Renal pelvis (tissue), 12 donors: ENCODE measurements around the gene PHACTR2. TPM values are rescaled to one million over a fixed set of nuclear protein-coding genes. Genes with fewer than 3 reads are reported as not detected.
"Not testable (repeated sequence)": the region's sequence is repeated elsewhere in the genome, so short reads cannot be mapped to it uniquely, and the experiment has no call there.

Experiments used
- DNase-seq: peaks from one replicate; pipeline ENCODE4 v3.0.0-alpha.2; 2013
- long read RNA-seq, 16 experiments: transcript quantifications; one replicate each; lab custom pipeline, GENCODE V29; 2026
- polyA plus RNA-seq, 3 donors: library from polyadenylated mRNA; unstranded; fragments of 120-200 nt; gene quantifications; one replicate each; pipeline ENCODE4 v1.2.1, GENCODE V29; 2013; ENCODE audit not compliant: insufficient read length in 3 of 3

The PHACTR2 gene
- polyA plus RNA-seq: 10 to 100 TPM; 26.7 to 33.6 (median 32.3) TPM
- long read RNA-seq, donor 1, partial matches to known transcripts: 0 of 2 reads
- long read RNA-seq, donor 1, other reads (novel, unspliced or antisense): 0 of 2 reads
- long read RNA-seq, donor 2, full-length matches to known transcripts: 3 of 3 reads
- long read RNA-seq, donor 2, partial matches to known transcripts: 0 of 3 reads
- long read RNA-seq, donor 2, other reads (novel, unspliced or antisense): 0 of 3 reads
- long read RNA-seq, donor 3, full-length matches to known transcripts: 4 of 4 reads
- long read RNA-seq, donor 3, partial matches to known transcripts: 0 of 4 reads
- long read RNA-seq, donor 3, other reads (novel, unspliced or antisense): 0 of 4 reads
- long read RNA-seq, donor 4, full-length matches to known transcripts: 2 of 2 reads
- long read RNA-seq, donor 4, partial matches to known transcripts: 0 of 2 reads
- long read RNA-seq, donor 4, other reads (novel, unspliced or antisense): 0 of 2 reads
- long read RNA-seq, donor 5, partial matches to known transcripts: 0 of 1 reads
- long read RNA-seq, donor 5, other reads (novel, unspliced or antisense): 0 of 1 reads
- long read RNA-seq, donor 6, full-length matches to known transcripts: 6 of 6 reads
- long read RNA-seq, donor 6, partial matches to known transcripts: 0 of 6 reads
- long read RNA-seq, donor 6, other reads (novel, unspliced or antisense): 0 of 6 reads
- long read RNA-seq, donor 7, partial matches to known transcripts: 0 of 3 reads
- long read RNA-seq, donor 7, other reads (novel, unspliced or antisense): 0 of 3 reads
- long read RNA-seq, donor 8, full-length matches to known transcripts: 16 of 26 reads
- long read RNA-seq, donor 8, partial matches to known transcripts: 10 of 26 reads
- long read RNA-seq, donor 8, other reads (novel, unspliced or antisense): 0 of 26 reads
- long read RNA-seq, donor 9, full-length matches to known transcripts: 4 of 4 reads
- long read RNA-seq, donor 9, partial matches to known transcripts: 0 of 4 reads
- long read RNA-seq, donor 9, other reads (novel, unspliced or antisense): 0 of 4 reads
- long read RNA-seq, donor 10, partial matches to known transcripts: 0 of 5 reads
- long read RNA-seq, donor 10, other reads (novel, unspliced or antisense): 0 of 5 reads
- long read RNA-seq, donor 11, full-length matches to known transcripts: 5 of 5 reads
- long read RNA-seq, donor 11, partial matches to known transcripts: 0 of 5 reads
- long read RNA-seq, donor 11, other reads (novel, unspliced or antisense): 0 of 5 reads
- long read RNA-seq, donor 12, full-length matches to known transcripts: 7 of 7 reads
- long read RNA-seq, donor 12, partial matches to known transcripts: 0 of 7 reads
- long read RNA-seq, donor 12, other reads (novel, unspliced or antisense): 0 of 7 reads
- long read RNA-seq, donor 13, partial matches to known transcripts: 0 of 4 reads
- long read RNA-seq, donor 13, other reads (novel, unspliced or antisense): 0 of 4 reads
- long read RNA-seq, donor 14, full-length matches to known transcripts: 13 of 13 reads
- long read RNA-seq, donor 14, partial matches to known transcripts: 0 of 13 reads
- long read RNA-seq, donor 14, other reads (novel, unspliced or antisense): 0 of 13 reads
- long read RNA-seq, donor 15, full-length matches to known transcripts: 5 of 5 reads
- long read RNA-seq, donor 15, partial matches to known transcripts: 0 of 5 reads
- long read RNA-seq, donor 15, other reads (novel, unspliced or antisense): 0 of 5 reads
- long read RNA-seq, donor 16, full-length matches to known transcripts: 8 of 8 reads
- long read RNA-seq, donor 16, partial matches to known transcripts: 0 of 8 reads
- long read RNA-seq, donor 16, other reads (novel, unspliced or antisense): 0 of 8 reads

DNA sequence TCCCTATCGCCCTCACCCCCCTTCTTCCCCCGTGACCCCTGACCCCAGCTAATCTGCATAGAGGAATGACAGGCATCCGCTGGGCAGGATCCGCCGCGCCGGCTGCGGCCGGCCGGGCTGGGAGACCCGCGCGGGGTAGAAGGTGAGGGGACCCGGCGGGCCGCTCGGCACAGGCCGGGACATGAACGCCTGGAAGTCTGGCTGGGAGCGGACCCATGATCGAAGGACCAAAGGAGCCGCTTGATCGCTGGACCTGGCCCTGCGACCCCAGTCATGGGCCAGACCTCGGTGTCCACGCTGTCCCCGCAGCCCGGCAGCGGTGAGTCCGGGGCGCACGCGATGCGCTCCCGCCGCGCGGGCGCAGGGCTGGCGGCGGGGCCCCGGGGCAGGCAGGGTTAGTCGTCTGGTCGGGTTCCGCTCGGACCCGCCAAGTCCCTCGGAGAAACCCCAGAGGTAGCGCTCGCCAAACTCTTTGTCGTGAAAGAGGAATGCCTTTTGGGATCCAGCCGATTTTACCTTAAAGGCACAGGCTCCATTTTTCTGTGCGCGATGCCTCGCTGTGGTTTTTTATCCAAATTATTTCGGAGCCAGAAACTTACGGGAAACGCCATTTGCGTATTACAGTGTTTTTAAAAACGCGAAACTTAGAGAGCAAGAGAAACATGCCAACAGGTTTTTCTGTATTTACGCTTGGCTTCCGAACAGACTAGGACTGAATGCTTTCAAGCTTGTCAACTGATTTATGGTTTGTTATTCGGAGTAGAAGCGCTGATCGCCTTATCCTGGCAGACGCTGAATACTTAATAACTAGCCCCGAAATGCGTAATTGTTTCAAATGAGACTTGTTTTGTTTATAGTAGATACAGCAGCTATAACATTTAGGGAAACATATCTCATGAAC, at the start of gene PHACTR2:
PHACTR2 (plus strand) TSS at position 75 of the 901 bp plus-strand sequence; CDS start at position 274, 199 bp downstream.
- peak; percentile 77 for DNase-seq

DNA sequence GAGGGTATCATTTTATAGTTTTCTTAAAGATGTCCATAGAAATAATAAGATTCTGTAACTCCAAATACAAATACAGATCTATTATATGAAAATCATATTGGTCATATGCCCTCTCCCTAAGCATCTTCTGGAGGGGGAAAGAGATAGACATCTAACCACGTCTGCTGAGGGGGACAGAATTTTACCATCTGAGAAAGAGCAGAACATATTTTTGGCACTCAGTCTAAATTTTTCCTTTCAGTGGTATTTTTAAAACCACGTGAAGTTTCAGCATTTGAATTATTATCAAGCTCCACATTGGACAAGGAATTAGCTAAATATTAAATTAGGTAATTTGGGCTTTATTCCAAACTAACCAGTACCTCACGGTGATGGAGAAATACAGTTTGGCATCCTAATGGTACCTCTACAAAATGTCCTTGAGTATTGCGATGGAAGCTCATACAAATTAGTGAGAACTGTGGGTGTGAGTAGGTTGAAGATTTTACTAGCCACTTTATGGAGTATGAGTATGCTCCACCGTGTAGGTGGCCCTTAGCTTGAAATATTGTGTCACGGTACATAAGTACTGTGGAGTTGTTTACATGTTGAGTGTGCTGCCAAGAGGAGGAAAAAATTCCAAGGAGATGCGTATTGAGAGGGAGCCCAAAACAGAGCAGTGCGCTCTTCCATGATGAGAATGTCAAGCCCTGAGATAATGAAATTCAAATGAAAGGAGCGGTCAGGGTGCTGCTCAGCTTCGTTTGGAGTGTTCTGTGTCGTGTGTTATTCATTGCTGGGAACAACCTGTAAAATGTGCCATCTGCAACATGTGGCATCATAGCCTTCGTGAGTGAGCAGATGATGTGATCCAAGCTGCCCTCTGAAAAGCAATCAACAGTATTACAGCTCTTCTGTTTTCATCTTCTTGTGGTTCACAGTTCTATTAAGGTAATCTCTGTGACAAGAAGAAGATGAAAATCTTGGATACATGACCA, 48.4 kb upstream of the PHACTR2 start:
- no peak for DNase-seq

DNA sequence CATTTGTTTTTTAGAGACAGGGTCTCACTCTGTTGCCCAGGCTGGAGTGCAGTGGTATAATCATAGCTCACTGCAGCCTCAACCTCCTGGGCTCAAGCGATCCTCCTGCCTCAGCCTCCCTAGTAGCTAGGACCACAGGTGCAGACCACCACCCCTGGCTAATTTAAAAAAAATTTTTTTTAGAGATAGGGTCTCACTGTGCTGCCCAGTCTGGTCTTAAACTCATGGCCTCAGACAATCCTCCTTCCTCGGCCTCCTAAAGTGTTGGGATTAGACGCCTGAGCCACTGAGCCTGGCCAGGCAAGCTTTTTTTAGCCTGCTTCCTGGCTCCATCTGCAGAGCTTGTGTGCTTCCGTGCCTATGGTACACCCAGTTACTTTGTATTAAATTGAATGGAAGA, 46.6 kb upstream of the PHACTR2 start:
- not testable (repeated sequence) for DNase-seq

DNA sequence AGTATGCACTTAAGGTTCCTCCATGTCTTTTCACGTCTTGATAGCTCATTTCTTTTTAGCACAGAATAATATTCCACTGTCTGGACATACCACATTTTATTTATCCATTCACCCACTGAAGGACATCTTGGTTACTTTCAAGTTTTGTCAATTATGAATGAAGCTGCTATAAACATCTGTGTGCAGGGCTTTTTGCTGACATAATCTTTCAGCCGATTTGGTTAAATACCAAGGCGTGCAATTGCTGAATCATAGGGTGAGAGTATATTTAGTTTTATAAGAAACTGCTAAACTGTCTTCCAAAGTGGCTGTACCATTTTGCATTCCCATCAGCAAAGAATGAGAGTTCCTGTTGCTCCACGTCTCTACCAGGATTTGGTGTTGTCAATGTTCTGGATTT, 44.9 kb upstream of the PHACTR2 start:
- no peak for DNase-seq

DNA sequence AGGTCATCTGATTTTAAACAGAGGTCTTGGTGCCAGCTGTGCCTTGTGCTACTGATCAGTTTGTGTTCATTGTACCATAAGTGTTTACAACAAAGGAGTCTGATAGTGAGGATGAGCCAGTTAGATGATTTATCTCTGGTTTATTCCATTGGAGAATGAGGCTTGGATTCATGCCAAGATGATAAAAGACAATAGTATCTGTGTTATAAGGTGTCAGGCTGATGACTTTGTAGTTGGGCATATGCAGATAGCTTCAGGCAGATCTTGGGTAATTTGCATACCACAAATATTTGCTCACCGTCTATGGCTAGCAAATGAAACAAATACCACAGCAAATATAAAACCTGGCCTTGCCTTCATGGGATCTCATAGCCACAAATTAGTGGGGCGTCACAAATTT, 43.3 kb upstream of the PHACTR2 start:
- no peak for DNase-seq

DNA sequence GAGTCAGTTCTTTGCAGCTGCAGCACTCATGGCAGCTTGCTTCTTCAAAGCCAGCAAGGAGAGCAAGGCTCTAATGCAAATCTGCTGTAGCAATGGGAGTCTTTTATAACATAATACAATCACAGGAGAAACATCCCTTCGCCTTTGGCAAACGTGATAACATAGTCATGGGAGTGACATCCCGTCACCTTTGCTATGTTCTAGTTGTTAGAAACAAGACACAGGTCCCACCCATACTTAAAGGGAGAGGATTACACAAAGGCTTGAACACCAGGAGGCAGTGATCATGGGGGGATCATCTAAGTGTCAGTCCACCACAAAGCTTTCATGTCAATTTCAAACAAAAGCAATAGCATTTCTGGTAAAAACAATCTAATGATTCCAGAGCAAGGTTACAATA, 40.1 kb upstream of the PHACTR2 start:
- no peak for DNase-seq

DNA sequence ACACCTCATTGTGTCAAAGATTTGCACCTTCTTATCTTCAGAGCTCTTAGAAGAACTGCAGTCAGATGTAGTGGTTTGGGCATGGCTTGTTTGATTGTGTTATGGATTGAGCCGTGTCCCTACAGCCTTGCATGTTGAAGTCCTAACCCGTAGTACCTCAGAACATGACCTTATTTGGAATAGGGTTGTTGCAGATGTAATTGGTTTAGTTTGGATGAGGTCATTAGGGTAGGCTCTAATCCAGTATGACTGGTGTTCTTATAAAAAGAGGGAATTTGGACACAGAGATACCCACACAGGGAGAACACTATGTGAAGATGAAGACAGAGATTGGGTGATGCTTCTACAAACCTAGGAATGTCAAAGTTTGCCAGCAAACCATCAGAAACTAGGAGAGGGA, 35.4 kb upstream of the PHACTR2 start:
- DNase-seq: no peak

DNA sequence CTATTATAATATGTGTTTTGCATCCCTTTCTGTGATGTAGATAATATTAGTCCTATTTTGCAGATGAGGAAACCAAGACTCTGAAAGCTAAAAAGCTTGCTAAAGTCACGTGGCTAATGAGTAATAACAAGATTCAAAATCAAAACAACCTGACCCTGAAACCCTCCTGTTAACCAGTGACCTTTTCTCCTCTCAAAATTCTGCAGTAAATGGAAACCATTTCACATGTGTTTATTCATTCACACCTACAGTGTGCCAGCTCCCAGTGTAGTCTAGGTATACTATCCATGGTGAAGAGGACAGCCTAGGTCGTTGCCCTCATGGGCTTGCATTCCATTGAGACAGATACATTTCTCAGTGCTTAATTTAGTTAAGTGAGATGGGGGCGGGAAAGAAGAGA, 30.6 kb upstream of the PHACTR2 start:
- no peak for DNase-seq

DNA sequence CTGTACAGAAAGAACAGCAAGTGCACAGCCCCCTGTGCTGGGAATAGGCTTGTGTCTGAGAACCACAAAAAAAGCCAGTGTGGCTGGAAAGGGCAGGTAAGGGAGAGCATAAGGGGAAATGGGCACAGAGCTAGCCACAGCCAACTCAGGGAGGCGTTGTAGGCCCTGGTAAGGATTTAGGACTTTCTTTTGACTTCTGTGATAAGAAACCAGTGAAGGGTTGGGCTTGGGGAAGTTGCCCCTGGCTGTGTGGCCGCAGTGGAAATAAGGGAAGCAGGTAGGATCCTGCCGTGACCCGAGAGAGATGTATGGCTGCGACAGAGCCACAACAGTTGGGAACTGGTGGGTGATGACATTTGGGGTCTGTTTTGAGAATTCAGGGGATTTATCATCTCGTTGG, 30.0 kb upstream of the PHACTR2 start:
- no peak for DNase-seq

DNA sequence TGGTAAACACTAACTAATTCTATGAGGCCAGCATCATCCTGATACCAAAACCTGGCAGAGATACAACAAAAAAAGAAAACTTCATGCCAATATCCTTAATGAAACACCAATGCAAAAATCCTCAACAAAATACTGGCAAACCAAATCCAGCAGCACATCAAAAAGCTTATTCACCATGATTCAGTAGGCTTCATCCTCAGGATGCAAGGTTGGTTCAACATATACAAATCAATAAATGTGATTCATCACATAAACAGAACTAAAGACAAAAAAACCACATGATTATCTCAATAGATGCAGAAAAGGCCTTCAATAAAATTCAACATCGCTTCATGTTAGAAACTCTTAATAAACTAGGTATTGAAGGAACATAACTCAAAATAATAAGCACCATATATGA, 28.4 kb upstream of the PHACTR2 start:
- not testable (repeated sequence) for DNase-seq

- DNase-seq: not testable (repeated sequence)
Measured at GRCh38 chr6:143651328-143651727, 26.4 kb upstream of the PHACTR2 start.

GRCh38 chr6:143652841-143653331, 24.9 kb upstream of the PHACTR2 start:
- no peak for DNase-seq

- no peak for DNase-seq
Measured at GRCh38 chr6:143655541-143655940, 22.2 kb upstream of the PHACTR2 start.

GRCh38 chr6:143656026-143656425, 21.7 kb upstream of the PHACTR2 start:
- DNase-seq: no peak

- DNase-seq: no peak
Measured at GRCh38 chr6:143657809-143658208, 20.0 kb upstream of the PHACTR2 start.

DNA sequence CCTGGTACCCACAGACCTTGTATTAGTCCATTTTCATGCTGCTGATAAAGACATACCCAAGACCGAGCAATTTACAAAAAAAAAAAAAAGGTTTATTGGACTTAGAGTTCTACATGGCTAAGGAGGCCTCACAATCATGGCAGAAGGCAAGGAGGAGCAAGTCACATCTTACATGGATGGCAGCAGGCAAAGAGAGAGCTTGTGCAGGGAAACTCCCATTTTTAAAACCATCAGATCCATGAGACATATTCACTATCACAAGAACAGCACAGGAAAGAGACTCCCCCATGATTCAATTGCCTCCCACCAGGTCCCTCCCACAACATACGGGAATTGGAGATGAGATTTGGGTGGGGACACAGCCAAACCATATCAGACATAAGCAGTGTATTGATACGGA, 17.6 kb upstream of the PHACTR2 start:
- DNase-seq: not testable (repeated sequence)

DNA sequence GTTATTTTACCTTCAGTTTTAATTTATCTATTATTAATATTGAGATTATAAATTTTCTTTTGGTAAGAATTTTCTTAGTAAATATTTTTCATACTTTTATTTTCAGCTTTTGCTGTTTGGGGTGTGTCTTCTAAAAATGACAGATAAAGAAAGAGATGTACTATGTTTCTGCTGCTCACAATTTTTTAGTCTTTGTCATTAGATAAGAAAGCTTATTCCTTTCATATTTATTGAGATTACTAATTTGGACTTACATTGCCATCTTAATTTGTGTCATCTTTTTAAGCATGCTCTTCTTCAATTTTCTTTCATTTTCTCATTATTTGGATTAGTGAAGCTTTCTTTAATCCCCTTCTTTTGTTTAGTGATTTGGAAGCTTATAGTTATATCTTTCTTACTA, 13.6 kb upstream of the PHACTR2 start:
- no peak for DNase-seq

GRCh38 chr6:143666007-143666406, 11.8 kb upstream of the PHACTR2 start:
- DNase-seq: not testable (repeated sequence)
